ENCODE measurements around the gene TECRL.

GRCh38 chr4:64388252-64388651, 21.0 kb downstream of the TECRL start:
- TF ChIP-seq CTCF (IDR thresholded peaks at IDR 0.05 in 4 of 5, conservative IDR thresholded peaks at IDR 0.05 in 1 of 5) (no peak), POLR2A (IDR thresholded peaks at IDR 0.05) (no peak)

All from gastrocnemius medialis (tissue), 4 donors.